Prostate gland (tissue), 2 donors: Measurements from ENCODE around the gene GRHL1.

Experiments
- POLR2A ChIP-seq: fragments of 450-650 bp; IDR thresholded peaks from one replicate; pipeline ENCODE4 v1.6.1; 2016; ENCODE audit warnings: antibody characterized with exemption, mild to moderate bottlenecking
- POLR2AphosphoS5 ChIP-seq: sonication (generic); formaldehyde crosslinking; IDR thresholded peaks from one replicate; pipeline ENCODE4 v1.6.1; 2017; ENCODE audit warnings: antibody characterized with exemption
- TF ChIP-seq, protein P1 (sequence below), 4 experiments: fragments of 200-600 bp in 2 of 4; fragments of 450-650 bp in 2 of 4; sonication (generic) in 2 of 4; IDR thresholded peaks; 1 replicate in 3 of 4; 2 replicates in 1 of 4; pipeline ENCODE4 v1.5.1; 2016 to 2019; ENCODE audit warnings: antibody characterized with exemption in 4 of 4, mild to moderate bottlenecking in 2 of 4, moderate library complexity in 2 of 4

DNA sequence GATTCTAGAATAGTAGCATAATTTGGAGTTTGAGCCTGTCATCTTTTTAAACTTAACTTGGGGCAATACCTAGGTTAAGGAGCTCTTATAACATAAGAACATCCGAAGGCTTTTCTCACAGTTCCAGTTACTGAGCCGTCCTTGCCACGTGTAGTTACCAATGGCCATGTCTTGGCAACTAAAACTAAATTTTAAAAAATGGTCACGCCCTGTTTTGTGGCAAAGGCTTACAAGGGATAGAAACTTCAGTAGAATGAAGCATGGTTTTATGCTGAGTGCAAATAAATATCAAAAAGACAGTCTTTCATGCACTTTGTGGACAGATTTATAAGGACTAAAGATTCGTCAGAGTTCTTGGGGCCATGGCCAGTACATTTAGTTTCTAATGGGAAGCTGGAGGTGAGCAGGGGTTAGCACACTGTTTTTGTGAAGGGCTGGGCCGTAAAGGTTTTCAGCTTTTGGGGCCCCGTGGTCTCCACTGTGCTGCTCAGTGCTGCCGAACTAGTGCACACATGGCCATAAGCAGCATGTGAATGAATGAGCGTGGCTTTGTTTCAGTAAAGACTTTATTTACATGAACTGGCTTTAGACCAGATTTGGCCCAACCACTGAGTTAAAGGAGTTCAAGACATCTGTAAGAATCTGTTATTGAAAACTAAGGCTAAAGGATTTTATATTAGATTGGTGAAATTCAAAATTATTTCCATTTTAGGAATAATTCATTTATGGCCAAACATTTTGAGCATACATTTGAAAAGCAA, 41.1 kb downstream of the GRHL1 start:
- TF ChIP-seq POLR2A (no peak), POLR2AphosphoS5 (no peak)
- TF ChIP-seq, protein P1, sequence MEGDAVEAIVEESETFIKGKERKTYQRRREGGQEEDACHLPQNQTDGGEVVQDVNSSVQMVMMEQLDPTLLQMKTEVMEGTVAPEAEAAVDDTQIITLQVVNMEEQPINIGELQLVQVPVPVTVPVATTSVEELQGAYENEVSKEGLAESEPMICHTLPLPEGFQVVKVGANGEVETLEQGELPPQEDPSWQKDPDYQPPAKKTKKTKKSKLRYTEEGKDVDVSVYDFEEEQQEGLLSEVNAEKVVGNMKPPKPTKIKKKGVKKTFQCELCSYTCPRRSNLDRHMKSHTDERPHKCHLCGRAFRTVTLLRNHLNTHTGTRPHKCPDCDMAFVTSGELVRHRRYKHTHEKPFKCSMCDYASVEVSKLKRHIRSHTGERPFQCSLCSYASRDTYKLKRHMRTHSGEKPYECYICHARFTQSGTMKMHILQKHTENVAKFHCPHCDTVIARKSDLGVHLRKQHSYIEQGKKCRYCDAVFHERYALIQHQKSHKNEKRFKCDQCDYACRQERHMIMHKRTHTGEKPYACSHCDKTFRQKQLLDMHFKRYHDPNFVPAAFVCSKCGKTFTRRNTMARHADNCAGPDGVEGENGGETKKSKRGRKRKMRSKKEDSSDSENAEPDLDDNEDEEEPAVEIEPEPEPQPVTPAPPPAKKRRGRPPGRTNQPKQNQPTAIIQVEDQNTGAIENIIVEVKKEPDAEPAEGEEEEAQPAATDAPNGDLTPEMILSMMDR (IDR thresholded peaks at IDR 0.05): no peak
